ENCODE results near the gene SLC22A8.
"Not testable (repeated sequence)": the region's sequence is repeated elsewhere in the genome, so short reads cannot be mapped to it uniquely, and the experiment has no call there.

The SLC22A8 gene

GRCh38 chr11:62959422-62959980 lies 56.1 kb downstream of the SLC22A8 start:
- DNase-seq (ENCODE audit: low read depth): no peak
- TF ChIP-seq CTCF (conservative IDR thresholded peaks at IDR 0.05; ENCODE audit: low read depth, low read length): no peak
- H3K4me3 ChIP-seq (ENCODE audit: low read depth, low read length): no peak overlapping the region

GRCh38 chr11:62958547-62959421 lies 56.9 kb downstream of the SLC22A8 start:
- TF ChIP-seq CTCF (conservative IDR thresholded peaks at IDR 0.05; ENCODE audit: low read depth, low read length): no peak
- peak; percentile 59 for DNase-seq (ENCODE audit: low read depth)

GRCh38 chr11:62957147-62957546 lies 58.5 kb downstream of the SLC22A8 start:
- DNase-seq (ENCODE audit: low read depth): no peak
- no peak for TF ChIP-seq CTCF (conservative IDR thresholded peaks at IDR 0.05; ENCODE audit: low read depth, low read length)
- H3K4me3 ChIP-seq (ENCODE audit: low read depth, low read length): no peak overlapping the region

More at GRCh38 chr11:62958547-62959421, 56.9 kb downstream of the SLC22A8 start:
- H3K4me3 ChIP-seq (ENCODE audit: low read depth, low read length): no peak overlapping the region

- TF ChIP-seq CTCF (conservative IDR thresholded peaks at IDR 0.05; ENCODE audit: low read depth, low read length): no peak
Observed at GRCh38 chr11:62954478-62954877, 61.2 kb downstream of the SLC22A8 start.

GRCh38 chr11:62953811-62954210 lies 61.8 kb downstream of the SLC22A8 start:
- TF ChIP-seq CTCF (conservative IDR thresholded peaks at IDR 0.05; ENCODE audit: low read depth, low read length): no peak
- H3K4me3 ChIP-seq (ENCODE audit: low read depth, low read length): no peak overlapping the region
- DNase-seq (ENCODE audit: low read depth): no peak

More at GRCh38 chr11:62954478-62954877, 61.2 kb downstream of the SLC22A8 start:
- no peak for DNase-seq (ENCODE audit: low read depth)
- no peak overlapping the region for H3K4me3 ChIP-seq (ENCODE audit: low read depth, low read length)

- DNase-seq (ENCODE audit: low read depth): no peak
- no peak overlapping the region for H3K4me3 ChIP-seq (ENCODE audit: low read depth, low read length)
- no peak for TF ChIP-seq CTCF (conservative IDR thresholded peaks at IDR 0.05; ENCODE audit: low read depth, low read length)
Observed at GRCh38 chr11:62948765-62949320, 66.8 kb downstream of the SLC22A8 start.

GRCh38 chr11:62945538-62945937 lies 70.1 kb downstream of the SLC22A8 start:
- not testable (repeated sequence) for DNase-seq (ENCODE audit: low read depth)

More at GRCh38 chr11:62945538-62945937, 70.1 kb downstream of the SLC22A8 start:
- not testable (repeated sequence) for H3K4me3 ChIP-seq (ENCODE audit: low read depth, low read length)
